NAMALWA (cell line): ENCODE results near the gene HACD2.
A peak's percentile ranks its signal among the peaks of the same experiment; 100 is the strongest.

ENCODE experiments used
- DNase-seq: peaks from one replicate; pipeline ENCODE4 v3.0.0-alpha.2; 2015; ENCODE audit warnings: low spot score

The HACD2 gene

GRCh38 chr3:123568875-123569274 lies 16.0 kb downstream of the HACD2 start:
- no peak for DNase-seq

GRCh38 chr3:123568034-123568433 lies 16.8 kb downstream of the HACD2 start:
- no peak for DNase-seq

DNA sequence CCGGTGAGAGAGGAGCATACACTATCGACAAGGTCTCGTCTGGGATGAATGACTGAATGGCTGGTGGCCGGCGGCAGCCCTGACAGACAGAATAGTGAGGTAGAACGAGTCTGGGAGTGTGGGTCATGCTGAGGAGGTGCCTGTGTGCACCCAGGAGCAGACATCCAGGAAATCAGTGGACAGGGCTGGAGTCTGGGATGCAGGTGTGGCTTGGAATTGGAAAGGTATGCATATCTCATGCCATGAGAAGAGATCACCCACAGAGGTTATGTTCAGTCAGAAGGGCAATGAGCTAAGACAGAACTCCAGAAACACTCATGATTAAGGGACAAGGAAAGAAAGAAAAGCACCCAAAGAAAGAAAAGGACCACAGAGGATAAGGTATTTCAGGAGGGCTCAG lies 20.8 kb downstream of the HACD2 start:
- DNase-seq, result no peak

GRCh38 chr3:123562547-123562946 lies 22.3 kb downstream of the HACD2 start:
- DNase-seq, result no peak

DNA sequence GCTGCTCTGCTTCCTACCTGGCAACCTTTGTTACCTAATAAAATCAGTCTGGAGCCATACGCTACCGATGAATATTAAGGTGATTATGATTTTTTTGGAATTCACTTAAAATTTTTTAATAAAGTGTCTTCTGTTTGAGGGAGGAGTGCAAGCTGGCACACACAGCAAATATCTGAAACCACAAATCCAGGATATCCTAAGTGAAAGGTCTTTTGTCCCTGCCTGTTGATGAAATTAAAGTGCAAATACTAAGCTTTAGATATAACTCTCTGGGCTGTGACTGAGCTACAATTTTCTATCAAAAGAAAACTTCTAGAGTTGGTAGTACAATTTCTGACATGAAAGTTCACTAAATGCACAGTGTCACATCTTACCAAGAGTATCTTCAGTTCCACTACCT lies 23.7 kb downstream of the HACD2 start:
- DNase-seq, result no peak

- peak; percentile 72 for DNase-seq
These were observed 25.6 kb downstream of the HACD2 start for GRCh38 chr3:123559040-123559861.

- DNase-seq, result no peak
These were observed 31.3 kb downstream of the HACD2 start for GRCh38 chr3:123553536-123553935.

GRCh38 chr3:123552768-123553167 lies 32.1 kb downstream of the HACD2 start:
- no peak for DNase-seq

GRCh38 chr3:123552095-123552714 lies 32.6 kb downstream of the HACD2 start:
- peak; percentile 29 for DNase-seq

DNA sequence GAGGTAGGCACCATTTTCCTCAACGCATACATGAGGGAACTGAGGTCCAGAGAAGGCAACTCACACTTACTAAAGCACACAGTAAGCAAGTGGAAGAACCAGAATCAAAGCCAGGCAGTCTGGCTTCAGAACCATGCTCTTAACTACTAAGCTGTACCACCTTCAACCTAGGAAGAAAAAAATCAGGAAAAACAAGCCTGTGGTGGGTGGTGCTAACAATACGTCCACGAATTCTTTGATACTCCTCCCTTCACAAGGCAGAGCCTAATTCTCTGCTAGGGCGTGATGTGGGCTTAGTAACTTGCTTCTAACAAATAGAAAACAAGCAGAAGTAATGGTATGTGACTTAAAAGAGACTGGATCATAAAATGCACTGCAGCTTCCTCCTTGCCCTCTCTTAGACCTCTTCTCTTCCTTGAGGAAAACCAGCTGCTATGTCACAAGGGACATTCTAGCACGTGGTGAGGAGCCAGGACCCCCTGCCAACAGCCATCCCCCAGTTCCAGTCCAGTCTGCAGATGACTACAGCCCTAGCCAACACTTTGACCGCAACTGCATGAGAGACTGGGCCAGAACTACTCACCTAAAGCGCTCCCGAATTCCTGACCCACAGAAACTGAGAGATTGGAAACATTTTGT lies 36.9 kb downstream of the HACD2 start:
- DNase-seq, result no peak

DNA sequence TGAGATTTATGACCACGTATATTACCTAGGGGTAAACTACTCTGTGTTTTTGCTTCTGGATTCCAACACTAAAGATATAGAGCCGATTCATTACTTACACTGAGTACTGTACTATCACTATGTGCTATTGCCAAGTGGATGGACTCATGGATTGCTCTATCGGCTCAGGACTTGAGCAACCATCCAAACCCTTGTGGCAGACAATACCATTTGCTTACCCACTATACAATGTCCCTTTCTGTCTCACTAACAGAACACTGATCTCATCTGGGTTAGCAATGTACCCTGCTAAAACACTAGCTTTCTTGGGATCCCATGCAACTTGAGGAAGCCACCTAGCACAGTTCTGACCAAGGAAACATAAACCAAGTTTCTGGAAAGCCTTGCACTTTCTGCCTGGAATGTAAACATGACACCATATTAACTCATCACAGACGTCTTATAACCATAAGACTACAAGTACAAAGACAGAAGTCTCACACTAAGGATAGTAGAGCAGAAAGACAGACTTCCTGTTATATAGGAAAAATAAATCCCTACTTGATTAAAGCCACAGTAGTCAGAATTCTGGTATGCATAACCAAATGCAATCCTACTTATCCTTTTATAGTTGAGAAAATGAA lies 38.6 kb downstream of the HACD2 start:
- DNase-seq, result no peak

DNA sequence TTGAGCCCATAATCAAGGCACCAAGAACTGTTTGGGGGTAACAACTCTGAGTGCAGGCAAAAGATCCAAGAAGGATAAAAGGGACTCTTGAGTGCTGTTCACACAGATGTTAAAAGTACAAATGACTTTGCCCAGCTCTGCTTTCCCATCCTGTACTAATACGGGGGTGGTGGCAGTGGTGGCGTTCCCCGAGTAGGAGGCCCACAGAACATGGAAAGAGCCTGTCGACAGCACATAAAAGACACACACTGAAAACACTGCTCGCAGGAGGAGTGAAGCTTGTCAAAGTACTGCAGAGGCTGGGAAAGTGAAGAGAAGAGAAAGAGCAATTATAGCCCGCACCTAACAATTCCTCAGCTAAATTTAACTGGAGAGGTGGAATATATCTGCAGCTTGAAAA lies 40.9 kb downstream of the HACD2 start:
- no peak for DNase-seq

GRCh38 chr3:123540285-123540684 lies 44.6 kb downstream of the HACD2 start:
- DNase-seq, result no peak

DNA sequence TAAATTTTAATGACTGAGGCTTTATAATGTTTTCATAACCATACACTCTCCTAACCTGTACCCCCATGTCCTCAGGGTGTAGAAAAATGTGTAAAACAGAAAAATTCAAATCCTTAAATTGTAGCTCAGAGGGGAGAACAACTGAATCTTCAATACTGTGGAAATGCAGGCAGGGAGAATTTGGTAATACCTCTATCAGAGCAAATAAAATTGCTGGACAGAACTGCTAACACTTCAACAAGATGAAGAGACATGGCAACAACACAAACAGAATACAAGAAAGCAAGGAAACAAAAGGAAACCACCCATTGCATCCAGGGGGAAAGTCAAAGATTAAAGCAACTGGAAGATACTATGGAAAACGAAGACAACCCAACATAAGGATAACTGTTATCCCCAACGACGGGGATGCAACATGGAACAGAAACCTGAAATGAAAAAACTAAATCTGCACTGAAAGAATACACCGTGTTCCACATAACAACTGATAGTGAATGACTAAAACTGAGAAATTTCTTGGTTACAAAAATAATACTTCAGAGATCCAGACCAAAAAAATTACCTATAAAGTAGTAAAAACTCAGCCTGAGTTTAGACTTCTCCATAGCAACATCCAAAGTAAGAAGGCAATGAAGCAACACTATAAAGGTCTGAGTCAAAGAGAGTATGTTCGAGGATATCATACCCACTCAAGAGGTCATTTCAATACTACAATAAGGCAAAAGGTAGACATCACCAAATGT lies 48.5 kb downstream of the HACD2 start:
- DNase-seq, result no peak

DNA sequence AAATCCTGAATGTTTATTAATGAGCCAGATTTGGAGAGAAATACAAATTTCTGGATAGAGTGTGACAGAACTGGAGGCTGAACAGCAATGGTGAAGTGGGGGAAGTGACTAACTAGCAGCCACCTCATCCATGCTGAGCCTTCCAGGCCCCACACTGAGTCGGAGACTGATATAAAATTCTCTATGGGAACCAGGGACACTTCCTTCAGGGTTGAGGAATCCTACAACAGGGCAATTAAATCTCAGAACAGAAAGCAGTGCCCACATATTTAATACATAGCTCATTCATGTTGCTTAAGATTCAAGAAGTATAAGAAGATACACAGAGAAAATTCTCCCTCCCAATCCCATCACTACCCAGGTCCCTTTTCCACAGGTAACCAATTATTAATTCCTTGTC lies 49.3 kb downstream of the HACD2 start:
- no peak for DNase-seq

DNA sequence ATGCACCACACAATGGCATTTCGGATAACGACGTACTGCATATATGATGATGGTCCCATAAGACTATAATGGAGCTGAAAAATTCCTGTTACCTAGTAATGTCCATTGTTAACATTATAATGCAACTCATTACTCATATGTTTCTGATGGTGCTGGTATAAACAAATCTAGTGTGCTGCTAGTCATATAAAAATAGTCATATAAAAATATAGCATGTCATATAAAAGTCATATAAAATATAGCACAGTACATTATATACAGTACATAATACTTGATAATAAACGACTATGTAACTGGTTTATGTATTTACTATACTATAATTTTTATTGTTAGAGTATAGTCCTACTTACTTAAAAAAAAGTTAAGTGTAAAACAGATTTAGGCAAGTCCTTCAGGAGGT lies 50.6 kb downstream of the HACD2 start:
- DNase-seq, result no peak

DNA sequence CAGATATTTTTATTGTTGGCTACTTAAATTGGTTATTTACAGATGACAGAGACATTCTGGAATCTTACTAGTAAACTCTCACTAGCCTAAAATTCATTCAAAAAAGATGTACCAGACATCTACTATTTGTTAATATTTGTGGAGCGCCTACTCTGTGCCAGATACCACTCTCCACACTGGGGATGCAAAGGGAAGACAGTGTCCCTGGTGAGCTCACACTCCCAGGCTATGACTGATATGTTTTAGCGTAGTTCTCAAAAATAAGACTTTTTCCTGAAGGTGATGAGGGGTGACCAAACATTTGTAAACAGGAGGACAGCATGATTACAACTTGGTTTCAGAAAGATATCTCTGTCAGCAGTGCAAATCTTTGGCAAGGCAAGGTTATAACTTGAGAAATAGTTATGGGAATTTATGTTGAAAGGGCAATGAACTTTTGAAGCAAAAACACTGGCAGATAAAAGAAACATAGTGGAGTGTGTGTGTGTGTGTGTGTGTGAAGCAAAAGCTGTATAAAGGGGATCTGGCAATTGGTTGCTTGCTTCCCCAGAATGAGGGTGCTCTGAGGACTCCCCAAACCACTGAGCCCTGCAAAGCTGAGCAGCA lies 51.2 kb downstream of the HACD2 start:
- no peak for DNase-seq

GRCh38 chr3:123528130-123528529 lies 56.7 kb downstream of the HACD2 start:
- no peak for DNase-seq

DNA sequence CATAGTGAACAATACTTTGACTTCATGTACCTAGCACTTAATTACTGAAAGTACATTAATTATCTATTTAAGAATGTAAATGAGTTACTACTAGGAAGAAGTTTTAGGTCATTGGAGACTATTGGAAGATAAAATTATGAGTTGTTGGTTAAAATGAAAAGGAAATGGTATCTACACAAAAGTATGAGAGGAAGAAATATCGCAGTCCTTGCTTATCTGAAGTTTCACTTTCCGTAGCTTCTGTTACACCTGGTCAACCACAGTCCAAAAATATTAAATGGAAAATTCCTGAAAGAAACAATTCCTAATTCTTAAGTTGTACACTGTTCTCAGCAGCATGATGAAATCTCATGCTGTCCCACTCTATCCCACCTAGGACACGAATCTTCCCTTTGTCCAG lies 57.8 kb downstream of the HACD2 start:
- DNase-seq, result no peak

- DNase-seq, result no peak
These were observed 58.4 kb downstream of the HACD2 start for GRCh38 chr3:123526474-123526873.

GRCh38 chr3:123525433-123525832 lies 59.4 kb downstream of the HACD2 start:
- DNase-seq, result no peak

DNA sequence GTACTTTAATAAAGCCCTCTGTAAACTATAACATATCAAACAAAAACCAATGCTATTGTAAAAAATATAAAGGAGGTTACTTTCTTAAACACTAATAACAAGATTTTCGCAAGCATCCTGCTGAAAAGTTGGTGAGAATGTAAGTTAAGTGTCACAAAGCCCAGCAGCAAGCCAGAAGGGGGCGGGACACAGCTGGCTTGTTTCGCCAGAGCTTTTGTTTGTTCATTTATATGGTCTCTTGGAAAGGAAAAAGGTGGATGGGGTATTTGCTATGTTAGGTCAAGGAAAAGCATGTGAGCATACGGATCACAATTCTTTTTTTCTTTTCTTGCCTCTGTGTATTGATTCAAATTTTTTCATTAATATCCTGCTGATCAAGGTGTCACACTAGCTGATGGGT lies 59.9 kb downstream of the HACD2 start:
- DNase-seq, result no peak
